ENCODE data around the gene PDCD6IP.

The PDCD6IP gene

DNA sequence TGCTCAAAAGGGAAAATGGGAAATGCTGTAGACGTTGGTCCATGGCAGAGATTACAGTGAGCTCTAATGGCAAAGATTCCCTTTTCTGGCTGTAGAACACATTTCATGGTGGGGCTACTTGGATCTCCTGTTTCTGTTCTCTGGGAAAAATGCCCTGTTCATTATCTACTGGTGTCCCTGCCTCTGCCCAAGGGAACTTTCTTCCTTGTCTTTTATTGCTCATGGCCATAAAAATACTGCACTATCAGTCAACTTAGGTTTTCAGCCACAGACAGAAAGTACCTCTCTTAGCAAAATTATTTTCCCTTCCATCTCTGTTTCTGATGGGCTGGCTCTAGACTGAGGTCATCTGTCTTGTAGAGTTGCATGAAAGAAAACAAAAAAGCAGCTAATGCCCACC is 98.9 kb downstream of the PDCD6IP start:
- no peak for DNase-seq (ENCODE audit: low spot score)

DNA sequence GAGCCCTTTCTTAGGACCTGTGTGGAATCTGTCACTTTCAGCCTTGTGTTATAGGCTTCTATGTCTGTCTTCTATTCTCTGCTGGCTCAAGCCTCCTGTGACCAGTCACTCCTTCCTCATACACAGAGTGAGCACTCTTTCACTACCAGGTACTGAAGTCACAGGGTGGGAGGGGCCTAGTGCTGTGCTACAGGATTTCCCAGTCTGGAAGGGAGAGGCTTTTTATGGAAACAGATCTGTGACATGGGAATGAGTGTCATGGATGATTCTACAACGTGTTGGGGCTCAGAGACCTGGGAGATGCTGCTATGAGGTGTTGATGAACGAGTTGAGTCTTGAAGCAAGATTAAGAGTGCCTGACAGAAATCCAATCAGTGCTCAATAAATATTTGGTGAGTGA is 100.5 kb downstream of the PDCD6IP start:
- no peak for DNase-seq (ENCODE audit: low spot score)

DNA sequence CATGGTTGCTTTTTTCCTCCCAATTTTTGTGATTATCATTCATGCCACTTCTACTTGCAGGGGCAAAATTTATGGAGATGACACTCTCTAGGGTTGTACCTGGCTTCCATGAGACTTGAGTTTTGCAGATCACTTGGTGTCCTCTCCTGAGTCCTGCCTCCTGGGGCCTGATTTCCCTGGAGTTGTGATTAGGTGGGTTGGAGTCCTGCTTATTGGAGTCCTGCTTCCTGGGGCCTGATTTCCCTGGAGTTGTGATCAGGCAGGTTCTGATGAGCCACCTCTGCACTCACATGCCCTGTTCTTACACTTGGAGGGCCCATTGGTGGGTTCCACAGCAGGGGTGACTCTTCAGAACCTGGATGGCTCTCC is 102.0 kb downstream of the PDCD6IP start:
- no peak for DNase-seq (ENCODE audit: low spot score)

DNA sequence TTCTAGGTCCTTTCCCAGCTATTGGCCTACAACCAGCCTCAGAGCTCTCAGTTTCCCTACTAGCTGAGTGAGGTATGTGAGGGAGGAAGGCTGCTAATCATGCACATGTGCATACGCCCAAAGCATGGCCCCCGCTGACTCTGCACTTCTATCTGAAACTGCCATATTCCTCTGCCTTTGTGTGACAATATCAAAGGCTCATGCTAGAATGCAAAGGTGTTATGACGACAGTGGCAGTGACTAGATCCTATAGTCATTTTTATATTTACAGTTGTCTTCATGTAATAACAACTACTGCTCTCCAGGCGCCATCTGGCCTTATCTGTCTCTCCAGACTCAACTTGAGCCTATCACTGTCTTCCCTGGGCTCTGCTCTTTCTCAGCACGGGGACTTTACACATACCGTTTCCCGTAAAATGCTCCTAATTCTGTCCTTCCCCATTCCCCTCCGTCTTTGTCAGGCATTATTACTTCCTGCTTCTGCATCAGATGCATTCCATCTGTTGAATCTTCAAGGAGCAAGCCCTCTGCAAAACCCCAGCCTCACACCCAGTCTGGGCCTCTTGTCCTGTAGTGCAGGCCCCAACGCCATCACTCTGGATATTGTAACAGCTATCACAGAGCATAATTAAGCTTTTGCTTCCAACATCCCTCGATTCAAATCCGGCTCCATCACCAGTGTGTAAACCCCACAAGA is 102.5 kb downstream of the PDCD6IP start:
- no peak for DNase-seq (ENCODE audit: low spot score)

DNA sequence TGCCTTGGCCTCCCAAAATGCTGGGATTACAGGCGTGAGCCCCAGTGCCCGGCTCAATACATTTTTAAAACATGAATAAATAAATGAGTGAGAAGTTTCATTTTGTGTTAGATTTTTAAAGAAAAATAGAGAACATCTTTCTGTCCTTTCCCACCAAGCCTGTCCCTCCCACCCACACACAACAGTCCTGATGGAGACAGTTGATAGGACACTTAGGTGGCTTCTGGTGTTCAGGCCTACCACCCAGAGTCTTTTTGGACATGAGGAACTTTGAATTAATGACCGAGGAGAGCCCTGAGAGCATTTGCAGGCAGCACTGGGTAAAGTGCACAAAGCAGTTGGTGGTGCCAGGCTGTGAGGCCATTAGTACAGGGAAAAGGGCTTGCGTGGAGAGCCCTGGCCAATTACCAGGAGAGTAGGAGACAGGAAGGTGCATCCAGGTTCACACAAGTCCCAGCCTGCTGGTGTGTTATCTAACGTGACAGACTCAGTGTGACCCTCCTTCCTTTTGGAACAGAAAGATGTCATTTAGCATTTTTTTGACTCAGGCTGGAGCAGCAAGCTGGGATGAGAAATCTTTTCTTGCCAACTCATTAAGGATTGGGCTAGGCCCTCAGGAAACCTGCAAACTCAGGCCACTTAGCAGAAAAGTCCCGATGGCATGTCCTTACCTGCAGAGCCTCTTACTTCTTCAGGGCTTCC is 103.6 kb downstream of the PDCD6IP start:
- DNase-seq (ENCODE audit: low spot score), result no peak

DNA sequence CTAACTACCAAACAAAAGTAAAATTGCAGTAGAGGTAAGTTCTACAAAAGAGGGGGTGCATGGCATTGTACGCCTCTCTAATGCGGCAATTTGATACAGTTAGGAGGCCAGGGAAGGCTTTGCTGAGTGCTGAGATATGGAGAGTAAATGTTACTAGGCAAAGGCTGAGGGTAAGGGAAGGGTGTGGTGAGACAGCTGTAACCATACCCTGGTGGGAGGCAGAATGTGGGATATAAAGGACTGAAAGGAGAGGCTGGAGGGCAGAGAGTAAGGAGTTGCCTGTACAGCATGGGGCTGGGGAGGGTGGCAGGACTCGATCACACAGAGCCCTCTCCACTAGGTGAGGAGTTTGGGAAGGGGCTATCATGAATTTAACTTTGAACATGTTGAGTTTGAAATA is 106.3 kb downstream of the PDCD6IP start:
- DNase-seq (ENCODE audit: low spot score), result no peak

DNA sequence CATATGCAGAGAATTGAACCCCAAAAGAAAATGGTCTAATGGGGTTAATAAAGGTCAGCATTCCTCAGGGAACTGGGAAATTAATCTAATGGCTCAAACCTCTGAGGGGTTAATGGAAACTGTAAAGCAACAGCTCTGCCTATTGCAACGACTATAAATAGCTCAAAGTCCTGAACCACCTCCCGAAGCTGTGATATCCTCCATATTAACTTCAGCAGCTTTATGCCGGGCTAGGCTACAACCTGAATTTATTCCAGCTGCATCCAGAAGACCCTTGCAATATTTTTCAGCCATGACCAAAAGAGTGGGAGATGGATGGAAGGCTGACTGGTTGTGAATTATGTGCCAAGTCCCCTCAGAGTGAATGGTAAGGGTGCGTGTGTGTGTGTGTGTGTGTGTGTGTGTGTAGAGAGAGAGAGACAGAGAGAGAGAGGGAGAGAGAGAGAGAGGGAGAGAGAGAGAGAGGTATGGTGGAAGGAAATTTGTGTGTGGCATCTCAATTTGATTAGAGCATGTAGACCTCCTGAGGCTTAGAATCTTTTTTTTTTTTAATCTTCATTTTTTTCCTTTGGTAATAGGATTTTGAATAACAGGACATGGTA is 109.9 kb downstream of the PDCD6IP start:
- DNase-seq (ENCODE audit: low spot score), result no peak

DNA sequence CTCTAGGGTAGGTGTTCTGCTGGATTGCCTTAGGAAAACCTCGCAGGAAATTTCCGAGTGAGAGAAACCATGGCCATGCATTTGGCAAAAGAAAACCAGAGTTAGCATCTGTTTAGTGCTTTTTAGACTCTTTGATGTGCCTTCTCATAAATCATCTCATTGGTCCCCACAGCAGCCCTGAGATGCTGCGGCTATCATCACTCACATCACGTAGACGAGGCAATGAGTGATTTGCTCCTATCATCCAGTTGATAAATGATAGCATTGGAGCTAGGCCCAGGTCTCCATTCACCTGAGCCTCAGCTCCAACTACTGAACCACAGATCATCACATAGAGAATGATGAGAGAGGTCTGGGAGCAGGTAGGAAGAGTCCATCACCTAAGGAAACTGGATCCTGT is 111.1 kb downstream of the PDCD6IP start:
- DNase-seq (ENCODE audit: low spot score), result no peak

DNA sequence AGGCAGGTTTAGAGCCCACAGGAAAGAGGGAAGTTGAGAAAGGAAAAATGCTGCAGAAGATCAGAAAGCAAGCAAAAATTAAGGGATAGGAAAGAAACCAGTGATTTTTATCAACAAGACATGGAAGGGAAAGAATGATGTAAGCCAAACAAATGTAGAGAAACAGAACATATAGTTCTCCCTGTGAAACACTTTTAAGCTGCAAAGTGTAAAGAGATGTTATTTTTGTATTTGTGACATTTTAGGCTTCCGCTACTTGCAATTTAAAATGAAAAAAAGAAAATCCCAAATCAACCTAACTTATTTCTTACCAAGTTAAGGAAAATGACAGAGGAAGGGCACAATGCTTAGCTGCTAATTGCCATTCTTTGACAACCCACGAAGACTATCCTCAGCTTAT is 111.6 kb downstream of the PDCD6IP start:
- no peak for DNase-seq (ENCODE audit: low spot score)

DNA sequence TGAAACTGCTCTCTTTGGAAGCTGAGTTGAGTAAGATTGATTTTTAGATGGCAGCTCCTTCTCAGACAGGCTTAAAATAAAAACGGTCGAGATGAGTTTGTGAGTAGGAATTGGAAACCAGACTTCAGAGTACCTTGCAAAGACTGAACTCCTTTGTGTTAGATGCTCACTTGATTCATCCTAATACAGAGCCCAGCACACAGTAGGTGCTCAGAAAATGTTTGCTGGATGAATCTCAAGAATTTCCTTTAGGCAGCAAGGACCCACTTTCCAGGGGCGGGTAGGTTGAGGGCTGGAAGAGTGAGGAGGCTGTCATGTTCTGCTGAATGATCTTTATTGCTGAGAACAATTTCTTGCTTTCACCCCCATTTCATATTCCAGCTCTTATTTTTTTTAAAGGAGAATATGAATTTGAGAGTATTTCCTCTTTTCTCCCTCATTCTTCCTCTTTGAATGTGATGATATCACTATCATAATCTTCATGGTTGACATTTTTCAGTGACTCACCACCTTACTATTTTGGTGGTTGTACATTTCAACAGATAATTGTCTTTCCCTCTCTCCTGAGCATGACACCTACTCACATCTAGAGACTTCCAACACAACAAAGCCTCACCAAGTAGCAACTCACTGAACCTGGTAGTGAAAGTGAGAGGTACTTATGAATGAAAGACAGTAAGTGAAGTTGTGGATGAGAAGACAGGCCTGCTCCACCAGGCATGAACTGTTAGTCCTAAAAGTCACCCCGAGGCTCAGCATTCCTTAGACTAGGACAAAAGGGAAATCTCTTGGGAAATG is 113.3 kb downstream of the PDCD6IP start:
- peak; percentile 23 for DNase-seq (ENCODE audit: low spot score)

DNA sequence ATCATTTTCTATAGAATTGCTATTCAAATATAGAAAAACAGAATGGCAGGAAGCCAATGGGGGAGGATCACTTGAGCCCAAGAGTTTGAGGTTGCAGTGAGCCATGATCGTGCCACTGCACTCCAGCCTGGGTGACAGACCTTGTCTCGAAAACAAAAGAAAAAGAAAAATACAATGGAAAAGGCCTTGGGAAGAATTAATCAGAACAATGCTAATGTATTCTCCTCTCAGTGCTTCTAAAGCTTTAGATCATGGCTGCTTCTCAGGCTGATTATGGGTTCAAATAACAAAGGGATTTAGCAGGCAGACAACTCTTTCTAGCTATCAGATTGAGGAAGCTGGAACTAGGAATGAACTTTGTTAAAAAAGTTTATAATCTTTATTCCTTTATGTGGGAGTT is 115.8 kb downstream of the PDCD6IP start:
- no peak for DNase-seq (ENCODE audit: low spot score)

DNA sequence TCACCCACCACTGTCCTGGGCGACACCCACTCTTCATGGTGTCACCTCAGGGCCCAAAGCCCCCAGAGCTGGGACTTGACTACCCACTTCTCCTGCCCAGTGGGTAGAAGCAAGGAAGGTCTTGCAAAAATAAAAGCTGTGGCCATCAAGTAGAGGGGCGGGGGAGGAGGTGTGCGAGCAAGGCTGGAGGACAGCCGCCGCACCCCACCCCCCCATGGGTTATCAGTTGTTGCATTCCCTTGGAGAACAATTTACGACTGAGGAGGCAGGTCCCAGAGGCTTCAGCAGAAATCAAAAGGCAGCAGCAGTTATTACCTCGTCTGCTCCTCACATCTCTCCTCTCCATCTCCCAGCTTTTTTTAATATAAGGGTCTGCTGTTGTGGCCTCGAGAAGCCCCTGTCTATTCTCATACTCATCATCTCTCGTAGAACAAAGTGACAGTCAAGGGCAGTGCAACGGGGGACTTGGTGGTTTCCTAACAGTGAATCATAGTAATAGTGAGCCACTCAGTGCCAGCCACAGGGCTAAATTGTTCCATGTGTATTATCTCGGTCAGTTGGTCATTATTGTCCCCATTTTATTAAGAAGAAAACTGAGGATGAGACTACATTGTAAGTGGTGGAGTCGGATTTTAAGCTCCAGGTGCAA is 116.4 kb downstream of the PDCD6IP start:
- no peak for DNase-seq (ENCODE audit: low spot score)

DNA sequence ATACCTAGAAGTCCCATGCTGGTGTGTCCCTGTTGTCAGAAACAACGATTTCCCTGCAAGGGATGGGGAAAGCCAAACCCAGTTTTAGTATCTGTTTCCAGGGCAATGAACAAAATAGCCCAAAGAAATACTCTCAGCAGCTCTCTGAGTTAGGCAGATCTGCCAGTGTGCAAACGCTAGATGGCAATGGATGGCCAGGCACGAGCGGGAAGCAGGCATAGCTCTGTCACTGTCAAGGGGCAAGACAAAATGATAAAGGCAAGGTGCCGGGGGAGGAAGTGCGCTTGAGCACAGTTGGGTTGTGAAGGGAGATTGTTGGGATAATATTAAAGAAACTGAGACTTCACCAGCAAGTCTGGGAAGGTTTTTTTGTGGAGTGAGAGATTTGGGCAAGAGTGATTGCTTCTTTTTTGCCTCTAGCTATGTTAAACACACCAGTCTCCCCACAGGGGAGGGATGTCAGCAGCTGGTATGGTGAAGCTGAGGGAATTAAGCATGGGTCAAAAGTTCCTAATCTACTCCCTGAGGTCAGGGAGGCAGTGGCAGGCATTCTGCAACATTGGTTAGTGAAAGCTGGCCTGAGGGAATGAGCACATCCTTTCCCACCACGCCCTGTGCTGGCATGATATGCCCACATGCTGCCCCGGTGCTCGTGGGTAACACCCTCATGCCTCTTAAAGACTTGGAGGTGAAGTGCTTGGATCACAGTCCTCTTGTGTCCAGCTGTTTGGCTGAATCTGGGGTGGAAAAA is 117.5 kb downstream of the PDCD6IP start:
- DNase-seq (ENCODE audit: low spot score), result peak; percentile 11

DNA sequence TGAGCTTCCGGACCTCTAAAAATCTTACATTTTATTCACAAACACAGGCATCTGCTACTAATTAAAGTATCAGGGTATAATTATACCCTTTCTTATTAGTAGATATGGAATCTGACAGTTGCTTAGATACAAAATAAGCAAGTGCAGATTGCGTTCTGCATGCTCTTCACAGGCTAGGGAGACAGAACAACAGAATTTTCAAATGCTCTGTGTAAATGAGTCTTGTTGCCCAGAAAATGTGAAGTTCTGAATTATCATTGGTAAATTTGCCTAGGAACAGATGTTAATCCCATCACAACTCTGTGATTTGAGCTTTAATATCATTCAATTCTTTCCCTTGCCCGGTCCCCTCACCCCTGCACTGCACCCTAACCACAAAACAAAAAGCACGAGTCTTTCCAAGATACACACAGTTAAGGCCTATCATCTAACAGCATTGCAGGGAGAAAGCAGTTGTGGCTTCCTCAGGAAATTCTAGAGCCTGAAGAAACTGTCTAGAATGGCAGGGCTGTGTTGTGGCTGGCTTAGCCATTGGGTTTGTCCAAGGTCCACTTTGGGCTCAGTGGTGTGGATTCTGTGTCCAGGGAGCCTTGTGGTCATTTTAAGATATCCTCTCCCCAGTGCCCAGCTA is 119.8 kb downstream of the PDCD6IP start:
- no peak for DNase-seq (ENCODE audit: low spot score)
